ENCODE results near the gene TP53I11.

DNA sequence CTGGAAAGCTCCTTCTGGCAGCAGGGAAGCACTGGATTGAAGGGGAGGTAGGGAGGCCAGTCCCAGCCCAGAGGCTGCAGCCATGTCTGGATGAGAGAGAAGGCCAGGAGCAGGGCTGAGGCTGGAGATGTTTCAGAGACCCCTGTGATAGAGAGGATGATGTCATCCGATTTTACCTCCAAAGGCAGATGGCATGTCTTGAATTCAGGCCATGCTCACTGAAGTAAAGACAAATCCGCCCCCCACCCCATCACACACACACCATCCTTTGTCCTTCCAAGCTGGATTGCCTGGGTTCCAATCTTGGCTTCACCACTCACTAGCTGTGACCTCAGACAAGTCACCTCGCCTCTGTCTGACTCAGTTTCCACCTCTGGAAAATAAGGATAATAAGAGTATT, 47.2 kb downstream of the TP53I11 start:
- TF ChIP-seq, protein P1, sequence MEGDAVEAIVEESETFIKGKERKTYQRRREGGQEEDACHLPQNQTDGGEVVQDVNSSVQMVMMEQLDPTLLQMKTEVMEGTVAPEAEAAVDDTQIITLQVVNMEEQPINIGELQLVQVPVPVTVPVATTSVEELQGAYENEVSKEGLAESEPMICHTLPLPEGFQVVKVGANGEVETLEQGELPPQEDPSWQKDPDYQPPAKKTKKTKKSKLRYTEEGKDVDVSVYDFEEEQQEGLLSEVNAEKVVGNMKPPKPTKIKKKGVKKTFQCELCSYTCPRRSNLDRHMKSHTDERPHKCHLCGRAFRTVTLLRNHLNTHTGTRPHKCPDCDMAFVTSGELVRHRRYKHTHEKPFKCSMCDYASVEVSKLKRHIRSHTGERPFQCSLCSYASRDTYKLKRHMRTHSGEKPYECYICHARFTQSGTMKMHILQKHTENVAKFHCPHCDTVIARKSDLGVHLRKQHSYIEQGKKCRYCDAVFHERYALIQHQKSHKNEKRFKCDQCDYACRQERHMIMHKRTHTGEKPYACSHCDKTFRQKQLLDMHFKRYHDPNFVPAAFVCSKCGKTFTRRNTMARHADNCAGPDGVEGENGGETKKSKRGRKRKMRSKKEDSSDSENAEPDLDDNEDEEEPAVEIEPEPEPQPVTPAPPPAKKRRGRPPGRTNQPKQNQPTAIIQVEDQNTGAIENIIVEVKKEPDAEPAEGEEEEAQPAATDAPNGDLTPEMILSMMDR (IDR thresholded peaks at IDR 0.05 in 4 of 5, conservative IDR thresholded peaks at IDR 0.05 in 1 of 5) = no peak
- TF ChIP-seq POLR2A (IDR thresholded peaks at IDR 0.05) = no peak

Data from gastrocnemius medialis (tissue), 4 donors.